Fibroblast of villous mesenchyme (primary cell): ENCODE results near the gene DCC. TPM values are rescaled to one million over a fixed set of nuclear protein-coding genes. Genes with fewer than 3 reads are reported as not detected.

Source experiments
- DNase-seq: peaks from one replicate; pipeline ENCODE4 v3.0.0-alpha.2; 2010; ENCODE audit warnings: low read depth
- H3K4me3 ChIP-seq: 2 replicates; pipeline ENCODE4 v1.5.1; 2011; ENCODE audit warnings: low read depth, mild to moderate bottlenecking, low read length
- total RNA-seq: library from RNA; depleted of rRNA; stranded (reverse); fragments of >200 nt; gene quantifications from 2 replicates; pipeline ENCODE4 v1.2.3, GENCODE V29; 2012
- TF ChIP-seq, protein P1 (sequence below): IDR thresholded peaks from 2 replicates; pipeline ENCODE4 v1.5.1; 2012; ENCODE audit warnings: low read depth, mild to moderate bottlenecking, low read length; ENCODE audit not compliant: insufficient read depth

Gene DCC
- total RNA-seq, 1 donor, result not detected

- DNase-seq, result no peak
- no peak overlapping the region for H3K4me3 ChIP-seq
- TF ChIP-seq, protein P1, sequence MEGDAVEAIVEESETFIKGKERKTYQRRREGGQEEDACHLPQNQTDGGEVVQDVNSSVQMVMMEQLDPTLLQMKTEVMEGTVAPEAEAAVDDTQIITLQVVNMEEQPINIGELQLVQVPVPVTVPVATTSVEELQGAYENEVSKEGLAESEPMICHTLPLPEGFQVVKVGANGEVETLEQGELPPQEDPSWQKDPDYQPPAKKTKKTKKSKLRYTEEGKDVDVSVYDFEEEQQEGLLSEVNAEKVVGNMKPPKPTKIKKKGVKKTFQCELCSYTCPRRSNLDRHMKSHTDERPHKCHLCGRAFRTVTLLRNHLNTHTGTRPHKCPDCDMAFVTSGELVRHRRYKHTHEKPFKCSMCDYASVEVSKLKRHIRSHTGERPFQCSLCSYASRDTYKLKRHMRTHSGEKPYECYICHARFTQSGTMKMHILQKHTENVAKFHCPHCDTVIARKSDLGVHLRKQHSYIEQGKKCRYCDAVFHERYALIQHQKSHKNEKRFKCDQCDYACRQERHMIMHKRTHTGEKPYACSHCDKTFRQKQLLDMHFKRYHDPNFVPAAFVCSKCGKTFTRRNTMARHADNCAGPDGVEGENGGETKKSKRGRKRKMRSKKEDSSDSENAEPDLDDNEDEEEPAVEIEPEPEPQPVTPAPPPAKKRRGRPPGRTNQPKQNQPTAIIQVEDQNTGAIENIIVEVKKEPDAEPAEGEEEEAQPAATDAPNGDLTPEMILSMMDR, result no peak
Observed at GRCh38 chr18:52391810-52392559, 52.0 kb downstream of the DCC start.

DNA sequence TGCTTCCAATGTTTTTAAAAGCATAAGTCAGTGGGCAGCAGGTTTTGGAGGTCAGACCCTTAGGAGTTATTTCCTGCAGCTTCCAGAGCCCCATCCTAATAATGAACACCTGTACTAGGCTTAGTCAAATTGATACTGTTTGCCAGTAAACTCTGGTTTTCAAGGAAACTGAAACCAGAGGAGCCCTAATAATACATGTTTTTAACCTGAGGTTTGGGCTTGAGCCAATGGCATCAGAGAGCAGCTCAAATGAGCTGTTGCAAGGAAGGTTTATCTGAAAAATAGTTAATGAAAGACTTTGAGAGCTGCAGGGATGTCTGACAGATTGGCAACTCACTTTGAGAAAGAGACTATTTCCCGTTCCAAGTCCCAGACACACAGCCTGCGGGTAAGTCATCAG lies 54.6 kb downstream of the DCC start:
- no peak for DNase-seq
- TF ChIP-seq, protein P1, result no peak
- no peak overlapping the region for H3K4me3 ChIP-seq

GRCh38 chr18:52395146-52395852 lies 55.3 kb downstream of the DCC start:
- H3K4me3 ChIP-seq, result no peak overlapping the region
- TF ChIP-seq, protein P1, result no peak
- DNase-seq, result no peak

DNA sequence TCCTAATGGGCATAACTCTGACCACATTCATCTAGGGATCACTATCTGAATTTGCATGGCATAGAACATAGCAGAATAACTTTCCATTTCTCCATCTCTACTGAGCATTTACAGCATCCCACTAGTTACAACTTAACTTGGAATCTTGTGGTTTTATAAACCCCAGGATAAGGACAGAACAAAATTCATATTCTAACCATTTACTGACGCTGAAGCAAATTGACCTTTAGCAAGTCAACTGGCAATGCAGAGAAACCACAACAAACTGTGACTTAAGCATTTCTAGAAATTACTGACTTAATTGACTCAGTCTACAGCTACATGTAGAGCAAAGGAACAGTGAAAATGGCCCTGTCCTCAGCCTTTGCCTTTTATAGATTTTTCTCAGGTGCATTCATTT lies 61.2 kb downstream of the DCC start:
- DNase-seq, result no peak

DNA sequence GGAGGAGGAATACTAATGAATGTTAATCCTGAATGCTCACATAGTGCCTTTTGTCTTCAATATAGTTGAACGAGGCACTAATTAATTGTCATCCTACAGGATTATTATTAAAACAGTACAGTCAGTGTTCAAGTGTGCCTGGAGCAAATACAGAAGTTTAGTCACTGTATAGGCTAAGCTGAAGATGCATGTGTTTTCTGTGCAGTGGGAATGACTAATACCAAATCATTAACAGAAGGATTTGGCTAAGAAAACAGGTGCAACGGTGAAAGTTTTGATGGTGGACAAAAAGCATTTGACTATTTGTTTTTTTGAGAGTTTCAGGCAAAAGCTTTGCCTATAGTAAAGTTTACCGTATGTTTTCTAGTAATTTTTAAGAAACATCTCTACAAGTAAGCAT lies 62.8 kb downstream of the DCC start:
- H3K4me3 ChIP-seq, result no peak overlapping the region
- DNase-seq, result no peak
- TF ChIP-seq, protein P1, result no peak

More for the DNA sequence above, 61.2 kb downstream of the DCC start:
- TF ChIP-seq, protein P1, result no peak
- no peak overlapping the region for H3K4me3 ChIP-seq

DNA sequence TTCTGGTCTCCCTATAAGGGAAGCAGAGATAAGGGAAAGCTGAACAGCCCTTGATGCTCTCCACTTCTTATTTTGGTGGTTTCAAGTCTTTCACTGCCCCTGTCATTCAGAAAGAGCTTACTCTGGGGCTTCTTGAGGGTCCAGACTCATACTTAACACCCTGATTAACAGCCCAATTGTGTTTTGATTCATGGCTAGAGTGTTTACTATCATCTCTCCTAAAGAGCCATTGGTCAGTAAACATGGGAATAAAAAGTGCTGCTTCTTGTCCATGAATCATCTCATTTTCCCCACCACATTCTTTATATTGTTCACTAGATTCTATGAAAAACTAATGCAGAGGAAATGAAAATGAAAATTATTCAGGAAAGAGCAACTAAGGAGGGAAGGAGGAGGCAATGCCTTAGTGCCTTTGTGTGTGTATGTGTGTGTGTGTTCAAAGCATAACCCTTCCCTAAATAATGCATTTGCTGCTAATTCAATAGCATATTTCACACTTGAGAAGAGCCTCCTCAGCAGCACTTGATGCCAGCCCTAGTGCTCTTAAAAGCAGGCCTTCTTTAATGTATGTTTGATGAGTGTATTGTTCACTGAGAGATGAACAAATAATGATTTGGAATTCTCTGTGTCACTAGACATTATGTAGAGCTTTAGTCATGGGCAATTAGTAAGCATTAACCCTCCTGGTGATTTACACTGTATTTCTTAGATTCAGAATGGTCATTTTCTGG lies 63.5 kb downstream of the DCC start:
- H3K4me3 ChIP-seq, result no peak overlapping the region
- TF ChIP-seq, protein P1, result no peak

More for the DNA sequence above, 63.5 kb downstream of the DCC start:
- no peak for DNase-seq
